Ishikawa (cell line): ENCODE data around the gene CD200R1.

Source experiments
- CEBPB ChIP-seq: IDR thresholded peaks from 2 replicates; pipeline ENCODE4 v1.6.1; 2012
- CREB1 ChIP-seq: IDR thresholded peaks from 2 replicates; pipeline ENCODE4 v1.6.1; 2012; ENCODE audit warnings: low read depth
- EGR1 ChIP-seq: IDR thresholded peaks from 2 replicates; pipeline ENCODE4 v1.6.1; 2012
- EP300 ChIP-seq: IDR thresholded peaks from 2 replicates; pipeline ENCODE4 v1.6.1; 2012; ENCODE audit warnings: borderline replicate concordance
- FOXM1 ChIP-seq: IDR thresholded peaks from 2 replicates; pipeline ENCODE4 v1.6.1; 2012; ENCODE audit warnings: low read depth, borderline replicate concordance
- MAX ChIP-seq: IDR thresholded peaks from 2 replicates; pipeline ENCODE4 v1.6.1; 2012
- NFIC ChIP-seq: IDR thresholded peaks from 2 replicates; pipeline ENCODE4 v1.6.1; 2012
- RAD21 ChIP-seq: IDR thresholded peaks from 2 replicates; pipeline ENCODE4 v1.6.1; 2012; ENCODE audit warnings: low read depth
- REST ChIP-seq: IDR thresholded peaks from 2 replicates; pipeline ENCODE4 v1.6.1; 2012; ENCODE audit warnings: low read depth, mild to moderate bottlenecking
- TAF1 ChIP-seq: IDR thresholded peaks from 2 replicates; pipeline ENCODE4 v1.6.1; 2012; ENCODE audit warnings: low read depth, mild to moderate bottlenecking
- TCF12 ChIP-seq: IDR thresholded peaks from 2 replicates; pipeline ENCODE4 v1.6.1; 2012; ENCODE audit warnings: low read depth
- TEAD4 ChIP-seq: IDR thresholded peaks from 2 replicates; pipeline ENCODE4 v1.6.1; 2012
- USF1 ChIP-seq: IDR thresholded peaks from 2 replicates; pipeline ENCODE4 v1.6.1; 2012
- YY1 ChIP-seq: IDR thresholded peaks from 2 replicates; pipeline ENCODE4 v1.6.1; 2012; ENCODE audit warnings: low read depth
- ZBTB7A ChIP-seq: IDR thresholded peaks from 2 replicates; pipeline ENCODE4 v1.6.1; 2012; ENCODE audit warnings: low read depth

CD200R1 gene

GRCh38 chr3:112974178-112974517, 755 bp downstream of the CD200R1 start:
- TF ChIP-seq CEBPB: no peak
- no peak for TF ChIP-seq EGR1
- TF ChIP-seq USF1: no peak
- TF ChIP-seq TCF12: no peak
- no peak for TF ChIP-seq TAF1
- no peak for TF ChIP-seq ZBTB7A
- no peak for TF ChIP-seq YY1
- no peak for TF ChIP-seq NFIC
- TF ChIP-seq MAX: no peak
- no peak for TF ChIP-seq CREB1
- TF ChIP-seq EP300: no peak
- TF ChIP-seq RAD21: no peak
- no peak for TF ChIP-seq TEAD4
- no peak for TF ChIP-seq REST
- no peak for TF ChIP-seq FOXM1

GRCh38 chr3:112973325-112974177, 1.4 kb downstream of the CD200R1 start:
- TF ChIP-seq USF1: no peak
- TF ChIP-seq YY1: no peak
- TF ChIP-seq EGR1: no peak
- TF ChIP-seq CREB1: no peak
- TF ChIP-seq REST: no peak
- TF ChIP-seq TAF1: no peak
- no peak for TF ChIP-seq ZBTB7A
- no peak for TF ChIP-seq EP300
- TF ChIP-seq NFIC: no peak
- no peak for TF ChIP-seq TCF12
- no peak for TF ChIP-seq MAX
- TF ChIP-seq FOXM1: no peak
- no peak for TF ChIP-seq TEAD4
- TF ChIP-seq CEBPB: no peak
- no peak for TF ChIP-seq RAD21

- TF ChIP-seq EP300 (no peak), RAD21 (peak; percentile 29; the same call in 1 of the 2 replicates)
Observed at GRCh38 chr3:112972158-112972557, 2.7 kb downstream of the CD200R1 start.

GRCh38 chr3:112967828-112968227, 7.1 kb downstream of the CD200R1 start:
- TF ChIP-seq YY1 (no peak), FOXM1 (no peak), RAD21 (no peak), NFIC (no peak), EP300 (no peak), EGR1 (no peak)

GRCh38 chr3:112967425-112967824, 7.5 kb downstream of the CD200R1 start:
- no peak for TF ChIP-seq EP300
- no peak for TF ChIP-seq TCF12
- no peak for TF ChIP-seq CREB1

- TF ChIP-seq REST (no peak), EGR1 (no peak), TEAD4 (no peak), NFIC (no peak), RAD21 (no peak), USF1 (no peak), EP300 (no peak), CEBPB (no peak), ZBTB7A (no peak), MAX (no peak), FOXM1 (no peak), TAF1 (no peak), CREB1 (no peak), YY1 (no peak), TCF12 (no peak)
Observed at GRCh38 chr3:112966633-112967032, 8.3 kb downstream of the CD200R1 start.
